NCI-H2029 treated with DMSO at 0.1 percent for 48 hours (cell line): ENCODE results near the gene GCNT4.

ENCODE experiments used
- DNase-seq: peaks from one replicate; lab custom pipeline; 2025; lab: John Stamatoyannopoulos, UW

GCNT4 gene

DNA sequence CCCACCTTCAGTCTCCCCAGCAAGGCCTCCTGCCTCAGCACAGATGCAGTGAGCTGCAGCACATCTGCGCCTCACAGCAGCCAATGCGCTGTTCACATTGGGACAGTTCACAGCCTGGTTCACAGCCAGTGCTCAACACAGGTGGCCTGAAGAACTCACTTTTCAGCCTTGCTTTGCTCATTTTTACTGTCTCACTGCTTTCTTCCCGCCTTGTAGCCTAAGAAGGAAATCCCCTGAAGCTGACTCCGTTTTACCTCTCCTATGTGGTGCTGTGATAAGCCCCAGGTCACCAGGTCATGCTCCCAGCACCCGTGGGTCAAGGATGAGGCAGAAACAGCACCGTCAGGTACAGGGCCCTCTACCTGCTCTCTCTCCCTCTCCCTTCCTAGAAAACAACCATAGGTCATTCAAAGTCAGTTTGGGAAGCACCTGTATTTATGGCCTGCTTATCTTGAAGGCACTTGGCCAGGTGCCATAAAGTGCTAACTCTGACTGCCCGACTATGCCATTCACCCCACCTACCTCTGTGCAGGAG is 1.1 kb downstream of the GCNT4 start:
- DNase-seq, result no peak

GRCh38 chr5:75050415-75050814 is 1.9 kb downstream of the GCNT4 start:
- no peak for DNase-seq

DNA sequence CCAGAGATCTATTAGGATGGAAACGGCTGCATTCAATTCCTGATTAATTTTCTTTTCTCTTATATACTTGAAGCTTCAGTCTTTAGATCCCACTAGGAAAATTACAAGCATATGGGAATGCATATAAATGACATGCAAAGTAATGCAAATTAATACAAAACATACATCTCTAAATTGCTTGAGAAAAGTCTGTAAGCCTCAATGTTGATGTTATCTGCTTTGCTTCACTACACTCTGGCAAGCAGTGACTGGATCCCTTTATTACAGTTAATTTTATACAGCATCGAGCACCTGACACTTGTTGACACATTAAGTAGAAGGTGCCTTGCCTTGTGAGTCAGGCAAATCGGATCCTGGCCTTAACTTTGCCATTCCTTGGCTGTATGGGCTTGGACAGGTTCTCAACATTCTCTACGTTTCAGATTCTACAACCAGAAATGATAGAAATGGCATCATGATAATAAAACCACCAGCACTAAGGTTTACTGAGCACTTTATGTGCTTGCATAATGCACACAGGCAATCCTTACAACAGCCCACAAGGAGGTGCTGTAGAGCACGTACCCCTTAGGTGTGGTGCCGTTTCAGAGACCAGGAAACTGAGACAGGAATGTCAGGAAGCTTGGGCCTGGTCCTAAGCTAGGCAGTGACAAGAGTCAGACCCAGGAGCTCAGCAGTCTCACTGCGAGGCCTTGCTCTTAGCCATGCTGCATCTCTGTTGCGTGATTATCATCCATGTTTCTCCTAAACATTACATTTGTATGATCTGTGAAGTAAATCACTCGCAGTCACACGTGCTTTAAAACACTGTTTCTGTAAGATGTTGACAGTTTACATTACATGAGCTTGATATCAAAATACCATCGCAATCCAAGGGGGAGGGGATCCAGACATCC is 2.7 kb downstream of the GCNT4 start:
- peak; percentile 28 for DNase-seq

DNA sequence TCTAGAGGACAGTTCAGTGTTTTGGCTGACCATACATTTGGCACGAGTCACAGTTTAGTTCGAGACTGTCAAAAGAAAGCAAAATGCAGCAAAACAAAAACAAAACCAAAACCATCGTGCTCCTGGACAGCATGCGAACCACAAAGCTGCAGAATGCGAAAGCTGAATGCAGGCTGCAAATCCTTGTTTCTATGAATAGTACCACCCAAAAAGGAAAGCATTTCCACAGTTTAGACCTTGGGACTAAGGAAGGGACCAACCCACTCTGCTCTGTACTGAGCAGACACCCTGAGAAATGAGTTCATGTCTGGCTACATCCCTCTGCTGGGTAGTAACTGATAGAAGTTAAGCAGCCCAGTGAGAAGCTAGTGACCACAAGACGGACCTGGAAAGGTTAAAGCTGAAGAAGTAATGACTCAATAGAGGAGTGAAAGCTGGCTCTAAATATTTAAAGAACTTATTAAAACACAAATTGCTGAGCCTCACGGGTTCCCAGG is 3.9 kb downstream of the GCNT4 start:
- no peak for DNase-seq

- DNase-seq, result no peak
Observed at GRCh38 chr5:75047356-75047755, 5.0 kb downstream of the GCNT4 start.

DNA sequence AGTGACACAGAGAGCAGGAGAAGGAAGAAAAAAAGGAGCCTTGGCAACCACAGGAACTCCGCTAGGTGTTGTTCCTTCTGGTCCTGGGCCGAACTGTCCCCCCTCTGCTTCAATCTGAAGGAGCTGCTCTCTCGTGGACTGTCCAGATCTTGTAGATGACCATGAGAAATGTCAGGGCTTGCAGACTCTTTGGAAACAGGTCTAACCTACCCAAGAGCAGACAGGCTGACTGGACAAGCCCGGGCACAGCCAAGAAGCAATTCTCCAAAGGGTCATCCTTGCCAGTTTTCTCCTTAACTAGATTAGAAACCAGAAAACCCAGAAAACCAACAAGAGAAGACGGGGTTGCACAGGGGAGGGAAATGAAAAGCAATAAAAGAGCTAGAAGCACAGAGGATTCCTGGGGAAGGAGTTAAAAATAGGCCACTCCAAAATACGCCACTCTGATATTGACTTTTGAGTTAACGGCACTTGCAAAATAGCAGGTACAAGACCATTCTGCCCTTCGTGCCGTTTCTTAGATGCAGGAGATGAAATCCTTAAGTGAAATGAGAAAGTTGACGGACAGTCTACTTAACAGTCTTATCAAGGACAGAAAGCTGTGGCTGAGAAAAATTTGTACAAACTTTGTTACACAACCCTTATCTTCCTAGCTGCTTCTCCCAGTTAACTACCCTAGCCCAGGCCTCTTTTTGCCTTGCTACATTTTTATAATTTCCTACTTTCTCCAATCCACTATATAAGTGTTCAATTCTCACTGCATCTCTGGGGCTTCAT is 5.8 kb downstream of the GCNT4 start:
- no peak for DNase-seq

DNA sequence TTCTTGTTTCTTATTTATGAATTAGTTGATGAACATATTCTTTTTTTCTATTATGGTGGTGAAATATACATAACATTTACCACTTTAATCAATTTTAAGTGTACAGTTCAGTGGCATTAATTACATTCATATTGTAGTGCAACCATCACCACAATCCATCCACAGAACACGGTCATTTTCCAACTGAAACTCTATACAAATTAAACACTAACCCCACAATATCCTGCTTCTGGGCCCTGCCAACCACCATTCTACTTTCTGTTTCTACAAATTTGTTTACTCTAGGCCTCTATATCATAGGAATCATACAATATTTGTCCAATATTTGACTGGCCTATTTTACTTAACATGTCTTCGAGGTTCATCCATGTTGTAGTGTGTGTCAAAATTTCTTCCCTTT is 7.3 kb downstream of the GCNT4 start:
- DNase-seq, result peak; percentile 54

DNA sequence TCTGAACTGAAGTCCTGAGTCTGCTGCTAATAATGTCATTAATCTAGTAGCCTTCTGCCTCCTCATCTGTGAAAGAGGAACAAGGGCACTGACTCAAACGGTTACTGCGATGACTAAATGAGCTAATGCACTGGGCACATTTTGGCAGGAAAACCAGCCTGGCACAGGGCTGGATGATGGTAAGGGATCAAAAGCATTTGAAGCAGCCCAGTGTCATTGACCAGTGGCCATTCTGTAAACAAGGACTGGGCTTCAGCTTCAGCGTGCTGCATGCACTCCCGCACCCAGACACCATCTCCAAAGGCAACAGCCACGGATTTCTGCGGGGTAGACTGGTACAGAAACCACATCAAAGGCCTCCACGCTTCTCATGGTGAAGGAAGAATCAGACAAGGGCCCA is 8.0 kb downstream of the GCNT4 start:
- no peak for DNase-seq

GRCh38 chr5:75043633-75044264 is 8.6 kb downstream of the GCNT4 start:
- peak; percentile 42 for DNase-seq

- no peak for DNase-seq
Observed at GRCh38 chr5:75042522-75042921, 9.8 kb downstream of the GCNT4 start.

- DNase-seq, result no peak
Observed at GRCh38 chr5:75040973-75041372, 11.4 kb downstream of the GCNT4 start.

DNA sequence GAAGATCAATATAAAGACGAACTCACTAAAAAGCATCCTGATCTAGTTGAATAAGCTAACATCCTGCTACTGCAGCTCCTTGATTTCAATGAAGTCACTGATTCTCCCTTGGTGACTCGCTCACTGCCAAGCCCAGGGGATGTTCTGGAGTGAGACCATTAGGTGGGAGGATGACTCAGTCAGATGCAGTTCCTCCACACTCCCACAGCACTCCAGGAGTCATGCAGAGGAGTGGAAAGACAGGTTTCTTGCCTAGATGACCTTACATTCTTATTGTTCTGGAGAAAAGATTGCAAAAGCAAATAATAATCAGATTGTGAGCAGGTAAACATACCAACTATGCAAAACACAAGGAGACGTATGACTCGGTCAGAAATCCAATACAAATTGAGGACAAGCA is 15.3 kb downstream of the GCNT4 start:
- no peak for DNase-seq

DNA sequence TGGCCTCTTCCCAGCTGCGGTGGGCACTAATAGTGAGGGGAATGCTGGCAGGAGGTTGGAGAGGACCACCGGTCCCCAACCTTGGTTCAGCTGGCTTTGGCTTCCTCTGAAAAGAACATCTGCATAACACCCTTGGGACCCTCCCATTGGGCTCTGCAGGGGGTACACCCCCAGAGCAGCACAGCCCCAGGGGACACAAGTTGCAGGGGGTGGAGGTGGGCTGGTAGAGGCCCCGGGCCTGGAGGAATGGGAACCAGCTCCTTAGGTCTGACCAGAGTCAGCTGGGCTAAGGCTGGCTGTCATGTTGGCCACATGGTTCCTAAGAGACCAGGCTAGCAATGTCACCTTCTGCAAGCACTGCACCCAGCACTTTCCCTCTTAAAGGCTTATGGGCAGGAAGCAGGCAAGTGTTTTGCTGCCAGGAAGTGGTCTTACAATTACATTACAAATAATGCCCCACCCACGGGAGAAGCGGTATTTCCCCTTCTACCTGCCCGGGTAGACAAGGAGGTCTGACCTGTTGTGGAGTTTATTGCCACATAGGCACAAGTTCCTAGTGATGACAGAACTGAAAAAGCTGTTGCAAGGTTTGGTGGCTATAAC is 18.1 kb downstream of the GCNT4 start:
- DNase-seq, result peak; percentile 39

DNA sequence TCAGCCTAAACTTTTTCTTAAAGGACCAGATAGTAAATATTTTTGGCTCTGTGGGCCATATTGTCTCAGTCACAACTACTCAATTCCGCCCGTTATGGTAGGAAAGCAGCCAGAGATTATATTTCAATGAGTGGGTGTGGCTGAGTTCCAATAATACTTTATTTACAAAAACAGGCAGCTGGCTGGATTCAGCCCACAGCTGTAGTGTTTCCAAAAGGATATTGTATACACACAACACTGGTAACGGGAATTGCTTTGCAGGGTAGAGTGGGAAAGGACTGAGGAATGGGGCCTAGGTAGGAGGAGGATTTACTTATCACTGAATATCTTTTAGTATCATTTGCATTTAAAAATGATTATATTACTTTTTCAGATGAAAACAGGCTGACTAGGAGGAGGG is 21.0 kb downstream of the GCNT4 start:
- peak; percentile 61 for DNase-seq

- DNase-seq, result no peak
Observed at GRCh38 chr5:75028090-75028489, 24.3 kb downstream of the GCNT4 start.

GRCh38 chr5:75023368-75024159 is 28.8 kb downstream of the GCNT4 start:
- no peak for DNase-seq

DNA sequence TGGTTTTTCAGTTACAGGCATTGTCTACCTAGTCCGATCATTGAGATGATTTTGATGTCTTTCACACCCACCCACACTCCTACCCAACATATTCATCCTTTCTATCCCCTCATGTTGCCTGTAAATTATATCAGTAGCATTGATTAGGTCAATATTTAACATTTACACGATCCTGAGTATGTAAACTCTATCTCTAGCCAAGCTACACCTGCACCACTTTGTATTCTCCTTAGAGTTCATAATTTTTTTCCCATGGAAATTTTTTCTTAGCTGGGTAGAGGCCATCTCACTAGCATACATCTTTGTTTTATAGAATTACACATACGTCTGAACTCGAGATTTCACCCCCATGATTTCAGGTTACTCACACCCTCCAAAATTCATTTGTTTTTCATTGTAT is 30.6 kb downstream of the GCNT4 start:
- DNase-seq, result no peak

GRCh38 chr5:75021219-75021618 is 31.1 kb downstream of the GCNT4 start:
- DNase-seq, result no peak

GRCh38 chr5:75020016-75020656 is 32.2 kb downstream of the GCNT4 start:
- DNase-seq, result no peak

DNA sequence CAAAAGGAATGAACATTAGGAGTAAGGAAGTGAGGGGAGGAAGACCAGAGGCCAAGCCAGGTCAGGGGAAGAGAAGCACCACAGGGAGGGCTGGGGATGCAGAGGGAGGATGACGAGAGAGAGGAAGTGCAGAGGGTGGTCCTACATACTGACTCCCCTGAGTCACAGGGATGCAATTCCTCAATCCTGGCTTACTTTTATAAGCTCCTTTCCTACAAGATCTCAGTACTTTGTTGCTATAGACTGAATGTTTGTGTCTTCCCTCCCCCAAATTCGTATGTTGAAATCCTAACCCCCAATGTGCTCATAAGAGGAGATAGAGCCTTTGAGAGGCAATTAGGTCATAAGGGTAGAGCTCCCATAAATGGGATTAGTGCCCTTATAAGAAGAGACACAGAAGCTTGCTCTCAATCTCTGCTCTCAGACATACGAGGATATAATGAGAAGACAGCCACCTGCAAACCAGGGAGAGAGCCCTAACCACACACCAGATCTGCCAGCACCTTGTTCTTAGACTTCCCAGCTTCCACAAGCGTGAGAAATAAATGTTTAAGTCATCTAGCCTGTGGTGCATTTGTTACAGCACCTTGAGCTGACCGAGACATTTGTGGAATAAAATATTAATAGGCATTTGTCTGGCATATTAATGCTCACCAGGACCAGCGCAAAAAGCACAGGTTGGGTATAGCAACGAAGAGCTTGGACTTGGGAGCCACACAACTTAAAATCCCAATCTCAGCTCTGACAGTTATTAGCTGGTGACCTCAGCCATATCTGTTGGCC is 33.4 kb downstream of the GCNT4 start:
- DNase-seq, result no peak
